NCI-H226 (cell line): ENCODE data around the gene BTC.
"Not testable (repeated sequence)": the region's sequence is repeated elsewhere in the genome, so short reads cannot be mapped to it uniquely, and the experiment has no call there.

Experiments
- DNase-seq: peaks from one replicate; pipeline ENCODE4 v3.0.0-alpha.2; 2015

The BTC gene, protein sequence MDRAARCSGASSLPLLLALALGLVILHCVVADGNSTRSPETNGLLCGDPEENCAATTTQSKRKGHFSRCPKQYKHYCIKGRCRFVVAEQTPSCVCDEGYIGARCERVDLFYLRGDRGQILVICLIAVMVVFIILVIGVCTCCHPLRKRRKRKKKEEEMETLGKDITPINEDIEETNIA

DNA sequence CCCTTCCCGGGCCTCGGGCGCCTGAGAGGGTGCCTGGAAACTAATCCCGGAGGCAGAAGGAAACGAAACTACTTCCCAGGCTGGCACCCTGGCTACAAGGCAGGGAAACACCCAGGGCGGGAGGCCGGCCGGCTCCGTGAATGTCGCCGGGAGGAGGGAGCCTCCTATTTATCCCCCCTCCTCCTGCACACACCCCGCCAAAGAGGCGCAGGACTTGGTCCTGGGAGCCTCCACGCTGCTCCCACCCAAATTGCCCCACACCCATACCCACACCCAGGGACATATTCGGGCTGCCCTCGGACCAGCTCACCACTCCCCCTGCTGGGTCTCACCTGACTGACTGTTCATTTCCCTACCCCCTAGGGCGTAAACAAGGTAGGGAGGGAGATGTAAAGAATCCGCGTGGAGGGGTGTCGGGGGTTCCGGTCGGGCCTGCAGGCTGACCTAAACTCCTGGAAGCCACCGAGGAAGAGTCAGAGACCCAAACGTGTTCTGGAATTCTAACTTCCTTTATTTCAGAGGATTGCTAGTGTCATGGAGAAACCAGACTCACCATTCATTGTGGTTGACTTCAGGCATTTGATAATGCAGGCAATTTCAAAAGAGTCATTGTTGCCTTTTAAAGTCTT lies at the start of gene BTC:
TSS of gene BTC (minus strand) at position 142 of the 629 bp plus-strand sequence. CDS start 198 bp downstream, outside the sequence.
- DNase-seq = peak; percentile 3

DNA sequence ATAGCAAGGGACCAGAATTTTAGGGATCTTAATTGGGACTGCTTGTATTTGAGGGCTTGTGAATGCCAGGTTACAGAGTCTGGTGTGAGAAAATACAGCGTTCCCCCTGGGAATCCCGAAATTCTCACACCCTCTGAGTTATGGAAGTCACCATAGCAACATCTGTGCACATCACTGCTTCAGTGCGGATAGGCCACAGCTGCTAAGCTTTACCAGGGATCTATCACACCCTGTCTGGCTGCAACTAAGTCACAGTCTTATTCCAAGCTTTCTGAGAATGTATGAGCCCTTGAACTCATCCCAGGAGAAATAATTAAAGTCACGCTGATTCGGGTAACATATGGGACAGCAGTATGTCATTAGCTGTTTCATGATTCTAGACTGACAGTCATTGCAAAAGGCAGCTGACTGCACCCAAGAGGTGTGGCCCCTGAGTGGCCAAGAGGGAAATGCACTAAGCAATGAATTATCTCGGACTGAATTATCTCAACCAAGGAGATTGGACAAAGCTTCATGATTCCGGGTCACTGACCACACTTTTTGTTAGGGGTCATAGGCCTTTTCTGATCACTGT lies 46.7 kb upstream of the BTC start:
- DNase-seq = no peak

DNA sequence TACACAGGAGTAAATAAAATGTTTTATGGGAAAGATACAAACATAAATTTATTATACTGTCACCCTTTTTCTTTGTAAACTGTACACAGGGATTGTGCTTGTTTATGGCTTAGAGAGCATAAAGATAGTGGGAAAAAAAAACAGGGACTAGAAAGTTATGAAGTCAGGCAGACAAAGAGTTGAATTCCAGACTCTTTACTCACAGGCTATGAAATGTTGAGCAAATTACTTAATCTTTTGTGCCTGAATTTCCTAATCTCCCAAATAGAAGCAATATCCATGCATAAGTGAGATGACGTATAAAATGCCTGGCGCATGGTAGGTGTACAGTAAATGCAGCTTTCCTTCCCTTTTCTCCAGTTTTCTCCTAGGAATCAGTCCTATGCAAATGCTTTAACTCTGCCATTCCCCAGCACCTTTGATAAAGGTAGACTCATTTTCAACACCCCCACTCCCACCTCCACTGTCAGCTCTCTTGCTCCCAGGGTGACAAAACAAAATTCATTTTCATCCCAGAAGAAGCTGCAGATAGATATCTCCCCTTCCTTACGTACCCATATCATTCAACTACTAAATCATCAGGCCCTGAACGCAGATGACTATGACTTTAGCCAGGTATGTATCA lies 44.5 kb upstream of the BTC start:
- DNase-seq = peak; percentile 46

DNA sequence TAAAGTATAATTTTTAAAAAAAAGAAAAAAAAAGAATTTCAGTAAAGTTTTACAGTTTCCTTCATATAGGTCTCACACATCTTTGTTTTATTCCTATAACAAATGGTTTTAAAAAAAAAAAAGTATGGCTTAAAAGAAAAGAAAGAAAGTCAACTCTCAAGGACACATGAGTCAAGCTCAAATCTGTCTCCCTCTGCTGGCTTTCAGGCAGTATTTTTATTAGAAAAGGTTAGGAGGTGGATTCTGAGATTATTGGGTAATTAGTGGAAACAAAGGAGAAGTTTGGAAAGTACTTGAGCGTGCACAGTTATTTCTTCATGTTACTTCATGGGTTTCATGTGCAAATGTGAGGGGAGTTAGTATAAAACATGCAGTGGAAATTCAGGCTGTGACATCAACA lies 36.6 kb upstream of the BTC start:
- no peak for DNase-seq

DNA sequence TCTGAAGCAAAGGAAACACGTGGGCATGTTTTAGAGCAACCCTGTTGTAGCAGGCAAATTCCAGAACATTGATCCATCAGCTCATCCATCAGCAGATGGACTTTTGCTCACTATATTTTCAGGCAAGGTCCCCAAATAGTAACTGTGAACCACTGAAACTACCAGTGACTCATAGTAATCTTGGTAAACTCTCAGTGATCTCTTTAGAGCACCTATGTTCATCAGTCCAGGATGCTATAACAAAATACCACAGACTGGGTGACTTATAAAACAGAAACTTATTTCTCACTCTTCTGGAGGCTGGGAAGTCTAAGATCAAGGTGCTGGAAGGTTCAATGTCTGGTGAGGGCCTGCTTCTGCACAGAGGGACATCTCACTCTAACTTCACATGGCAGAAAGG lies 28.9 kb upstream of the BTC start:
- DNase-seq = no peak

DNA sequence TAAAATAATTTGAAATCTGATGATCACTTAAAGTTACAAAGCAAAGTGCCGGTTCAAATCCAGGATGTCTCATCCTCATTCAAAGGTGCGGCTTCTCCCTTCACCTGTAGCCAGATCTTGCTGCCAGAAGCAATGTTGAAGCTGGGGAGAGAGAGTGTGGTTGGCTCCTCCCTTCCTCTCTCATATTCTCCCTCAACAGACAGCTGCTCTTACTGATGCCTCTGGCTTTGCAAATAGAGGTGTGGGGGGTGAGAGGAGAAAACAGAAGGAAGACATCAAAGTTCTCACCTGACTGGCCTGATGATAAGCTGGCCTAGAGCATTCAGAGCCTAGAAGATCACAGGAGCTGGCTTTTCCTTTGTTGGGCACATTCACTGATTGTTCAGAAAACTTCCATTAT lies 28.3 kb upstream of the BTC start:
- DNase-seq = no peak

DNA sequence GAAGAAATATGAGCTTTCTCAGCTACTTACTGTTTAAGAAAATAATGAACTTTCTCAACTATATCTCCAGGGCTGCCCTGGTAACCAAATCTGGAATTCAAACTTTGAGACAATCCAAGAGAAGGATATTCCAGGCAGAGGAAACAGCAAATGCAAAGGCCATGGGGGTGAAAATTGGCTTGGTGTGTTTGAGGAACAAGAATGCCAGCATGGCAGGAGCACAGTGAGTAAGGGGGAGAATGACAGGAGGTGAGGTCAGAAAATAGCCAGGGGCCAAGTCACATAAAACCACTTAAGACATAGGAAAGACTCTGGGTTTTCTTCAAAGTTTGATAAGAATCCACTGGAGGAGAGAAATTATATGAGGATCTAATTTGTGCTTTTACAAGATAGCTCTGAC lies 27.2 kb upstream of the BTC start:
- no peak for DNase-seq

DNA sequence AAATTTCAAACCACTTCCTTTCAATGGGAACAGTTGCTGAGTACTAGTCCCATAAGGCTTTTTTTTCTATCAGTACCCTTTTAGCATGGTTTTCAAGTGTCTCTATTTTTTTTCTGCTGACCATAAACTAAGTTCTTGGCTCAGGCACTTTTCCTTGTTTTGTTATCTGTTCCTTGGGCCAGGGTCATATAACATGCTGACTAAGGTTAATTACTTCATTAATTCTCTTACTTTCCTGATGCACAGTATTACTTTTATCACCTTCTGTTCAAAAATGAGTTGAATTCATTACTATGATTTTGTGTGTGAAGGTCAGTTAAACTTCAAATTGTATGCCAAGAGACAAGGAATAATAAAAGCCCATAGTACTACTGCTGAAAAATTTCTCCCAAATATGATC lies 19.7 kb upstream of the BTC start:
- DNase-seq = no peak

DNA sequence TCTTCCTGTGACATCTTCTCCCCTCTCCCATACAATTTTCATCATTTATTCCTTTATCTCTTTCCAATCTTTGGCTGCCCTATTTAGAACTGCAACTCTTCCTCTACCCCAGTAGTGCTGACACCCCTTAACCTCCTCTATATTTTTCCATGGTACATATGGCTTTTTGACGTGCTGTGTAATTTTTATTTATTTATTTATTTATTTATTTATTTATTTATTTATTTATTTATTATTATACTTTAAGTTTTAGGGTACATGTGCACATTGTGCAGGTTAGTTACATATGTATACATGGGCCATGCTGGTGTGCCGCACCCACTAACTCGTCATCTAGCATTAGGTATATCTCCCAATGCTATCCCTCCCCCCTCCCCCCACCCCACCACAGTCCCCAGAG lies 17.7 kb upstream of the BTC start:
- not testable (repeated sequence) for DNase-seq

DNA sequence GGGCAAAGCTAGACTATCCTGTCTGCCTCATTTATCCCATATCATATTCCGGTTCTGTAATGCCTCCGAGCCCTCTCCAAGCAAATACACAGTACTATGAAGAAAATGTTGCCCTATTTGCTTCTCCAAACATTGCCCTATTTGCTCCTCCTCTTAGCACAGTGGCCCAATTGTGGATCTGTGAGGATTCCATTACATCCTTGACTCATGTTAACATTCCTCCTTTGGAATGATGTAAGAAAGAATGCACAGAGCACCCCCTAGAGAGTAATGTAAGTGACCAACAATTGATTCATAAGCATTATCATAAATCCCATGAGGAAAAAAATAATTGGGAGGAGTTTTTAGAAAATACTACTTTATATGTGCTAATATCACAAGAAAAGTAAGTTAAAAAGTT lies 11.3 kb upstream of the BTC start:
- DNase-seq = peak; percentile 56

DNA sequence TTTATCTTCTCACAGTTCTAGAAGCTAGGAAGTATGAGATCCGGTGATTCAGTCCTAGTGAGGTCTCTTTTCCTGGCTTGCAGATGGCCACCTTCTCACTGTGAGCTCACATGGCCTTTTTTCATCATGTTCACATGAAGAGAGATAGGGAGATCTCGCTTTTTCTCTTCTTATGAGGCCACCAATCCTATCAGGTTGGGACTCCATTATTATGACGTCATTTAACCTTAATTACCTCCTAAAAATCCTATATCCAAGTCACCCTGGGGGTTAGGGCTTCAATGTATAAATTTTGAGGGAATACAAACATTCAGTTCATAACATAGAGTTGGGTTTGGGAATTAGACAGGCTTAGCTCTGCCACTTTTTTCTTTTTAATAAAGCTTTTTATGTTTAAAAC lies 6.0 kb upstream of the BTC start:
- no peak for DNase-seq

DNA sequence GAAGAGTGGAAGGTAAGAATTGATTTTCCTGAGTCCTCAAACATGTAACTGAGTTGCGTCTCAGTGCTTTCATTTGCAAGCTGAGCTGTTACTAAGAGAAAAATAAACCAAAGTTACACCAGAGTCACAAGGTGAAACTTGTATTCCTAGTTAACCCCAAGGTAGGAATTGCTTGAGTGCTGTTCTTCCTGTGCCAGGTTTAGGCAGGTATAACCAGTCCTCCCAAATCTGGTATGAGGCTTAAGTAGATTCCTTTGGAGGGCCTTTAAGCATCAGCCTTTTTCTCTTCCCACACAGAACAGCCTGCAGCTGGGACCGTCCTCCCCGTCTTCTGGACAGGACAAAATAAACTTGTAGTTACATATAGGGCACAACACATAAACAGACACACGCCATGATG lies 2.3 kb upstream of the BTC start:
- no peak for DNase-seq

DNA sequence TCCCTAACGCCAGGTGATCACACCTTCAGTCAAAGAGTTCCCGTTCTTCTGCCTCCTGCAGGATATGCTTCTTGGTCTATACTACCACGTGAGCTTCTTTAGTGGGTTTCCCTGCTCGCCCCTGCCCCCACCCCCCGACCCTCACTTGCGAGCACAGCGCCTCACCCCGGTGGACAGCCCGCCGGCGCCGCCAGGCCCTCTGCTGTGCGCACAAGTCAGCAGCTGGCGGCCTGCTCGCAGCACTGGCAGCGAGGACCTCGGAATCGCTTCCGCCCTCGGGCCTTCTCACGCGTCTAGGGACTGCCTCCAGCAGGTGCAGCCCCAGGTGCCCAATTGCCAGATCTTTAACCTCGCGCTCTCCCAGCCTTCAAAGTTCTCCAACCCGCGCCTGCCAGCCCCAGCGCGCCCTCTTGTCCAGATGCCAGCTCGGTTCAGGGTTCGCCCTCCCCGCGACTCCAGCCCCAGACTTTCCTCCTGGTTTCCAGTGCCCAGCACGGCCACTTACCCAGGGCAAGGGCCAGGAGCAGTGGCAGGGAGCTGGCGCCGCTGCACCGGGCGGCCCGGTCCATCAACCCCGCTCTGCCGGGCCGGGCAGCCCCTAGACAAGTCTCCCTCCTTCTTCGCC lies 454 bp downstream of the BTC start:
- peak; percentile 7 for DNase-seq

DNA sequence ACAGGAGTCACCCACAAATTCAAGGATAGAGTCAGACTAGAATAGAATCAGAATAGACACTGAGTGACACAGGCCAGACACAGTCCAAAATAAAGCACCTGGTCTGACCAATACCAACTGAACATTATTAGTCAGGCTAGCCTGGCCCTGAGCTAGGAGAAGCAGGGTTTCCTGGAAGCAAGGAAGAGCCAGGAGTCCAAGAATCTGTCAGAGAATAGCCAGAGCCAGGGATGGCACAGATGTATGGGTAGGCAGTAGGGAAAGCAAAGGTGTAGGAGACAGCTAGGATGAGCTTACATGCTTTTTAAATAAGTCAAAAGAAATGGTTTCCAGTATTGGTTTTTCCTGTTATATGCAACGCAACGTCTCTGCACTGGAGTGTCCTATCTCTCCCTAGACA lies 3.7 kb downstream of the BTC start:
- no peak for DNase-seq

DNA sequence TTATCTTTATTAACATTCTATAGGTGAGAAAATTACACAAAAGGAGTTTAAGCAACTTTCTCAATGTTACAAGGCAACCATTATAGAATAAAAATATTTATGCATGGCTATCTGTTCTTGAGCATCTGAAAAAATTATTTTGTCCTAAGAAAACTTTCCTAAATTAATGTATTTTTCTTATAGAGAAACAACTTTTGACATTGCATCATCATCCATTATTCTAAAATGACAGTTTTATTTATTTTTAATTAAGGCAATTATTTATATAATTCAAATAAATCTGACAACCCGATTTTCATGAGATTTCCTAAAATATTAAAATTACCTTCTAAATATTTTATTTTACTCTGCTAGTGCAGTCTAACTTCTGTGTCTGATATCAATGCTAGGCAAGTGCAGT lies 4.8 kb downstream of the BTC start:
- DNase-seq = no peak

DNA sequence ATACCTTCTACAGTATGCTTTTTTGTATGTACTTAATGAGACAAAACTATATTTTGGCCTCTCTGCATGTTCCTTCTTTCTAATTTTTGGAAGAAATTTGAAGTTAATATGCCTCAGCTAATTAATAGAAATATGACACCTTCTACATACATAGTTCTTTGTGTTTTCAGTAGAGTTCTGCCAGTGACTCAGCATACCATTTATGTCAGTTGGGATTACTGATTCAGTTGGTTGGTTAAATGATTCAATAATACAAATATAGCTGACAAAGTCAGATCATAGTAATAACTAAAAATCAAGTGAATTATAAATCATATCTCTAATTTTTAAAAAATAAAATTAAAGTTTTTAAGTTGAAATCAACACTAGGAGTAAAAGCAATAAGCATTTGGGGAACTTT lies 16.8 kb downstream of the BTC start:
- no peak for DNase-seq

DNA sequence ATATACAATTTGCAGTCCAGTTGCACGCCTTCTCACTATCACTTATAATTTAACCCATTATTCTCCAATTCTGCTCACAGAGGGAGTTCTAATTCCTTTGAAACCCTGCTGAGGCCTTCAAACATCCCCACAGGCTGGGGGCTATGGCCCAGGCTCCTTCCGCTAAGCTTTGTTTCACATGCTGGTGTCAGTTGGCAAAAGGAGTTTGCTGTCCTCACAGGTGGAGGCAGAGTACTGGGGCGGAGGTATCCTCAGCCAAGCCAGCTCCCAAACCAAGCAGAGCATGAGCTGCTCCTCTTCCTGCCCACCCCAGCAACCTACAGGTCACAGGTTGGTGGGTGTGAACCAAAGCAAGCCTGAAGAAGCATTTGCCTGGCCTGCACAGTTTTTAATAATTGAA lies 21.5 kb downstream of the BTC start:
- no peak for DNase-seq

DNA sequence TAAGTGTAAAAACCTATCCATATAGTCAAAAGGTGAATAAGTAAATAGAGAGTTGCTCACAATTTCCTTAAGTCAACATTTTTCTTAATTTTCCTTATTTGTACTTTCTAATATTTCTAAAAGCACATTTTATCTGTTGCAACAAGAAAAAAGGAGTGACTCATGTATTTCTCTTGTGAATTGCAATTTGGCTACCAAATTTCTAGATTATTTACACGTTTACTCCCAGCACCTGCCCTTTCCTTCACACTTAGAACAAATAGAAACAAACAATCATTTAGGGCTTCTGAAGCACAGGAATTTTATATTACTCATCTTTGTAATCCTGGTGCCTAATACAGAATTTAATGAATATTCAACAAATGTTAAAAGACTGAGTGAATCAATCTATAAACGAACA lies 22.2 kb downstream of the BTC start:
- no peak for DNase-seq

DNA sequence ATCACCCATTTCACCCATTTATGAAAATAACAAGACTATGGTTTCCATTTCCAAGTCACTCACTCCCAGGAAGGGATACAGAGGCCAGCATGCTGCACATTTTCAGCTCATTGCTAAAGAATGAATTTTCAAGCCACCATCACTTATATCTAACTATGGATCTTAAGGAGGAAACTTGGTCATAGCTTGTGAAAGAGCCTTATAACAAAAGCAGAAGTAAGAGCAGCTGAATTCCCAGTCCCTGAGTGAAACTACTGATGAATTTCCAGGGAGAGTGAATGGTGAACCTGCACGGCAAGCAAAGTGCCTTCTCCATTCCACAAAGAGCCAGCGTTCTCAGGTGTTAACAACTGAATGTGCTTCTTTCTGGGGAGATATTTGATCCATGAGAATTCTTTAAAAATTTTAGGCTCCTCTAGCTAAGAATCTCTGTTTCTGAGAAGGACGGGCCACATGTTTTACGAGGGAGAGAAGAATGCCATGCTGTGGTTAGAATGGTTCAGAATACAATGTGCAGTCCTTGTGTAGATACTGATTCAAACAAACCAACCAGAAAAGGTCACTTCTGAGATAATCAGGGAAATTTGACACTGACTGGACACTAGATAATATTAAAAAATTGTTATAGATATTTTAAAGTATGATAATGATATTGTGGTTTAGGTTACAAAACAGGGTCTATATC lies 24.0 kb downstream of the BTC start:
- no peak for DNase-seq

DNA sequence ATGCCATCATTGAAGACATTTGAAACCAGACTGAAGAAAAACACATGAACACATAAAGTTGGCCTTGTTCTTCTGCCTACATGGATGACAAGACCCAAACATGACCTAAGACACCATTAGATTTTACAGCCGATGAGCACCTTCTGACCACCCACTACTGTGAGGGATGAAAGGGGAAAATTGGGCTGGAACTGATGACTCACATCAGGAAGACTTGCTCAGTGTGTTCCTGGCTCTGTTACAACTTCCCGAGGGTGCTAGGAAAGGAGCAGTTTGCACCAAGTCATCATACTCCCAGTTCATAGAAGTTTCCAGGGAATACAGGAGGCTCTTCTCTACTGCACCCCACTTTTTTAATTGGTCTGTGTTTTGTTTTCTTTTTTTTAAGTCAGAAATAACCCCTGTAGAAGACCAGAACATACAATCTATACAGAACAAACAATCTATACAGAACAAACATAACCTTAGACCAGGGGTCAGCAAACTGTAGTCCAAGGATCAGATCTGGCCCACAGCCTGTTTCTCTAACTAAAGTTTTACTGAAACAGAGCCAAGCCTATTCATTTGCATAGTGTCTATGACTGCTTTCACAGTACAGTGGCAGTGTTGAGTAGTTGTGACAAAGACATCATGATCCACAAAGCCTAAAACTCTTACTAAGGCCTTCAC lies 25.3 kb downstream of the BTC start:
- DNase-seq = no peak

DNA sequence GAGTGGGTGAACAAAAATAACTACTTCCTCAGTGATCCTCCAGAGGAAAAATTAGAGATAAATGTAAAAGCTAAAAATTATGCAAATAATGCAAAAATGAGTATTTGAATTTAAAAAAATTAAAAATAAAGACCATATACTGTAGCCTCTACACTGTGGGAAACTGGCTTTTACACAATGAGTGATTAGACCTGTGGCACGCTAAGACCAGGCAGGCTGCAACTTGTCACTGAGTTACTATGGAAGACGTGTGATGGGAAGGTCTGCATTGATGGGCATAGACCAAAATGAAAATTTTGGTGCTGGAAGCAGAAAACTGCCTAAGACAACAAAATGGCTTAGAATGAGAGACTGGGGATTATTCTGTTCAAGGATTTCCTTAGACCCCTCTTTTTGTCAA lies 30.2 kb downstream of the BTC start:
- DNase-seq = no peak

DNA sequence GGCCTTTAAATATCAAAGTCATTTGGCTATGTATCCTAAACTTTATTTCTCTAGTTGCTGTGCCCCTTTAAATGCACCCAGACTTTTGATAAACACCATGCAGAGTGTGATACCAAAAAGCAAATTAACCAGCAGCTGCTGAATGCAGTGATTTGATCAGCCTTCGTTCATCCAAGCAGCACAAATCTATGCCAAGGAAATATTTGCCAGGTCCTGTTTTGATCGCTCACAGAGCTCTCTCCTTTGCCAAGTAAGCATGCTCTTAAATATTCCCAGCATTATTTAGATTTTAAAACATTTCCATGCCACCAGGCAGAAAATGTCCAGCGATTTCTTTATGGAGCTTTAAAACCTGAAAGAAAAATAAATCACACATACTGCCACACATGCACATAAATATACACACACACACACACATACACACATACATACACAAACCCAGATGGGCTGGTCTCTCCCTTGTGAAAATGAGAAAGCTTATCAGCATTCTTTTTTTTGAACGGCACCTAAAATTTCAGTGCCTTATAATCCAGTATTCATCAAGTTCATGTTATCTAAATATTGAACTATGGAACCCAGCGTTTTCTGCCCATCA lies 35.7 kb downstream of the BTC start:
- no peak for DNase-seq
